Measurements from ENCODE around the gene CTBS.
"Not testable (repeated sequence)": the region's sequence is repeated elsewhere in the genome, so short reads cannot be mapped to it uniquely, and the experiment has no call there.

CTBS gene, protein sequence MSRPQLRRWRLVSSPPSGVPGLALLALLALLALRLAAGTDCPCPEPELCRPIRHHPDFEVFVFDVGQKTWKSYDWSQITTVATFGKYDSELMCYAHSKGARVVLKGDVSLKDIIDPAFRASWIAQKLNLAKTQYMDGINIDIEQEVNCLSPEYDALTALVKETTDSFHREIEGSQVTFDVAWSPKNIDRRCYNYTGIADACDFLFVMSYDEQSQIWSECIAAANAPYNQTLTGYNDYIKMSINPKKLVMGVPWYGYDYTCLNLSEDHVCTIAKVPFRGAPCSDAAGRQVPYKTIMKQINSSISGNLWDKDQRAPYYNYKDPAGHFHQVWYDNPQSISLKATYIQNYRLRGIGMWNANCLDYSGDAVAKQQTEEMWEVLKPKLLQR

GRCh38 chr1:84573967-84574842 is at the start of gene CTBS:
TSS of gene CTBS (minus strand) at chr1:84574440. CDS start at chr1:84574415, 25 bp downstream.
- FAIRE-seq = no peak

GRCh38 chr1:84621553-84621952 is 47.3 kb upstream of the CTBS start:
- no peak for FAIRE-seq

DNA sequence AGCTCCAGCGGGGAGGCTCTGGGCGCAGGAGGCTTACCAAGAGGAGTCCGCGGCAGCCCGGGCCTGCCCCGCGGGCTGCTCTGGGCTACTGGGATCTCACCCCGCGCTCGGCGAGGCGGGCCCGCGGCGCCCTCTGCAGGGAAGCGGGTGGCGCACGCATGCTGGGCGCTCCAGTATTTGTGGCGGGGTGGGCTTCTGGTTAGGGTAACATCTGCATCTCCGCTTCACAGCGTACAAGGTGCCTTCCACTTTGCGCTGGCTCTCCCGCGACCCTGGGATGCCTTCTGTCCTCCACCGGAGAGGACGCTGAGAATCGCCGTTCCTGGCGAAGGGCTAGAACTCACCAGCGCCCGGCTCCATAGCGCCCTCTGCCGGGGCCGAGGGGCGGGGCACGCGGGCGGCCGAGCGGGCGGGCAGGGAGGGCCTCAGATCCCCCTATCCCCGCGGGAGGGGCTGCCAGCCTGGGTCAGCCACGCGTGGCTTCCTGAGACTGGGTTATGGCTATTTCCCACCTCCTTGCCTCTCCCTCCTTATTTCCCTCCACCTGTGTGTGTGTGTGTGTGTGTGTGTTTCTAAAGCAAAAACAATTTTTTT is 46.6 kb upstream of the CTBS start:
- FAIRE-seq = no peak

GRCh38 chr1:84619383-84620102 is 45.3 kb upstream of the CTBS start:
- no peak for FAIRE-seq

GRCh38 chr1:84617349-84617748 is 43.1 kb upstream of the CTBS start:
- no peak for FAIRE-seq

GRCh38 chr1:84615790-84616189 is 41.5 kb upstream of the CTBS start:
- FAIRE-seq = no peak

GRCh38 chr1:84613887-84614286 is 39.6 kb upstream of the CTBS start:
- no peak for FAIRE-seq

- no peak for FAIRE-seq
These were observed 38.8 kb upstream of the CTBS start for GRCh38 chr1:84613026-84613425.

DNA sequence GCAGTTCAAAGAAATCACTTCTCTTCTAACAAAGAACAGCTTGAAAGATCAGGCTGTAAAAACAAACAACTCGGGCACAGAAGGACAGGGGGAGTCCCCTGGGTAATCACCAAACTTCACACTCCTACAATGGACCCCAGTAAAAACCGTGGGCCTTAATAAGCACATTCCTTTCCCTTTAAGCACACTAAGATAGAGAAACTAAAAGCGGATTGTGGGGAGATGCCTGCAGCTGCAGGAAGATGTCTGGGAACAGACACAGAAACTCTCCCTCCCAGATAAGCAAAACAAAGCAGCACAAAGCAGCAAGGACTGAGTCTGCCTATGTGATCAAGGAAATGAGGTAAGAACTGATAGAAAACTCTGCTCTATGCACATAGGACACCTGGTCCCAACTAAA is 37.6 kb upstream of the CTBS start:
- no peak for FAIRE-seq

DNA sequence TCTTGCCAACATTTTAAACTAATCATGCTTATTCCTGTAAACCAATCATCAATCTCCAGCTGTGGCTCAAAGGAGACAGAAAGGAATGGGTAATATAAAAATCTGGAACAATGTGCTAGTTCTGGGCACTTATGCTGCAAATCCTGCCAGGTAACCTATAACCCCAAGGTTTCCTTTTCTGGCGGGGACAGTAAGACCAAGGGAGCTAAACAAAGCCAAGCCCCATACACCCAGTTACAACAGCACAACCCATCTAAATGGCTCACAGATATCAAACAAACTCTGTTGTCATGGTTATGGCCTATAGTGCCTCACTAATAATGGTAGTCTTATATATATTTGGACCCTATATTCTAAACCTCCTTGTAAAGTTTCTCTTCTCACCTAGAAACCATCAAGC is 36.9 kb upstream of the CTBS start:
- FAIRE-seq = no peak

- no peak for FAIRE-seq
These were observed 32.7 kb upstream of the CTBS start for GRCh38 chr1:84606977-84607376.

DNA sequence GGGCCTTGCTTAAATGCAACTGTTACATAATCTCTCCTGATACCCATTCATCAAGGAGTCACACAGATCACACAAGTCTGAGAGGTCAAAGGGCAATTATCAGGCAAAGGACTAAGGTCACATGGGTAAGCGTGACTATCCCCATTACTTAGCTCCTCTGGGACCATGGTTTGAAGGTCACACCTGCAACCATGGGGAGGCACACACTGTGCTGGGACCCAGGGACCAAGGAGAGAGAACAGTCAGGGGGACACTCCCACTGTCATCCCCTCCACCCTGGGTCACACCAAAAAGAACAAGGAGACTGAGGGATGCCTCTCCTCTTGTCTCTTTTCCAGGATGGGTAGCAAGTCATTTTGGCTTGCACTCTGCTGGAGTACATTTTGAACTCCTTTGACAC is 30.9 kb upstream of the CTBS start:
- FAIRE-seq = no peak

DNA sequence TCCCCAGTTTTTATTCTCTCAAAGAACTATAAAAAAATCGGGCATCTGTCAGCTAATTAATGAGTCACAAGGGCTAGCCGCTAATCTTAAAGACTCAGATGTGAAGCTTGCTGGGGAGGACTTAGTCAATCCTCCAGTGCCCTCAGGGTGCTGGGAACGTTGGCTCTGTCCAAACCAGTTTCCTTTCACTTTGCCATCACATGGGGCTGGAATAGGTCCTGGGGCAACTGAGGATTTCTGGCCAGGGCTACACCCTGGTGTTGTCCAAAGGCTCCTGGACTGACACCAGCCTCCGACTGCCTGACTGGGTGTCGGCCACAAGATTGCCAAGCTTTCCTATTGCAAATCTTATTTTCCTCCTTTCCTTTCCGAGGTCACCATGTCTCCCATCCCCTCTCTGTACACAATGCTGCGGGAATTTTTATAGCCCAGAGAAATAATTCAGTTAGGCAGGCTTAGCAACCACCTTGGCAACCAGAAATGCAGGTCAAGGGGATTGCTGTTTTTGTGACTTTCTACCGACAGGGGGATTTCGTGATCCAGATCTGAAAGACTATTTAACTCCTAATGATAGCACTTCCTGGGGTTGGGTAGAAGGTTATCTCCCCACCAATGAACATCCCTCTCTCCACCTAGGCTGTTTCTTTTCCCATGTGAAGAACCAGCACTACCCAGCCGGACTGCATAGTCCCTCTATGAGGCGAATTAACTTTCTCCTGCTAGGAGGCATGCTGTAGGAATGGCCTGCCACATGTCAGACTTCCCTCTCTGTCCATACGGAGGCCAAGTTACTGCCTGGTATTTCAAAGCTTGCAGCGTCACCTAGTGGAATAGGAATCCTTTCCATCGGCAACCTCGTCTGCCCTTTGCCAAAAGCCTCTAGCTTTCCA is 29.9 kb upstream of the CTBS start:
- no peak for FAIRE-seq

DNA sequence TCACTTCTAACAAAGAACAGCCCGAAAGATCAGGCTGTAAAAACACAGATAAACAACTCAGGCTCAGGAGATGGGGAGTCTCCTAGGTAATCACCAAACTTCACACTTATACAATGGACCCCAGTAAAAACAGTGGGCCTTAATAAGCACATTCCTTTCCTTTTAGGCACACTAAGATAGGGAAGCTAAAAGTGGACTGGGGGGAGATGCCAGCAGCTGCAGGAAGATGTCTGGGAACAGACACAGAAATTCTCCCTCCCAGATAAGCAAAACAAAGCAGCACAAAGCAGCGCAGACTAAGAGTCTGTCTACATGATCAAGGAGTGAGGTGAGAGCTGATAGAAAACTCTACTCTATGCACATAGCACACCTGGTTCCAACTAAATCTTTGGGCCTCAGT is 29.0 kb upstream of the CTBS start:
- no peak for FAIRE-seq

- no peak for FAIRE-seq
These were observed 26.6 kb upstream of the CTBS start for GRCh38 chr1:84600796-84601195.

DNA sequence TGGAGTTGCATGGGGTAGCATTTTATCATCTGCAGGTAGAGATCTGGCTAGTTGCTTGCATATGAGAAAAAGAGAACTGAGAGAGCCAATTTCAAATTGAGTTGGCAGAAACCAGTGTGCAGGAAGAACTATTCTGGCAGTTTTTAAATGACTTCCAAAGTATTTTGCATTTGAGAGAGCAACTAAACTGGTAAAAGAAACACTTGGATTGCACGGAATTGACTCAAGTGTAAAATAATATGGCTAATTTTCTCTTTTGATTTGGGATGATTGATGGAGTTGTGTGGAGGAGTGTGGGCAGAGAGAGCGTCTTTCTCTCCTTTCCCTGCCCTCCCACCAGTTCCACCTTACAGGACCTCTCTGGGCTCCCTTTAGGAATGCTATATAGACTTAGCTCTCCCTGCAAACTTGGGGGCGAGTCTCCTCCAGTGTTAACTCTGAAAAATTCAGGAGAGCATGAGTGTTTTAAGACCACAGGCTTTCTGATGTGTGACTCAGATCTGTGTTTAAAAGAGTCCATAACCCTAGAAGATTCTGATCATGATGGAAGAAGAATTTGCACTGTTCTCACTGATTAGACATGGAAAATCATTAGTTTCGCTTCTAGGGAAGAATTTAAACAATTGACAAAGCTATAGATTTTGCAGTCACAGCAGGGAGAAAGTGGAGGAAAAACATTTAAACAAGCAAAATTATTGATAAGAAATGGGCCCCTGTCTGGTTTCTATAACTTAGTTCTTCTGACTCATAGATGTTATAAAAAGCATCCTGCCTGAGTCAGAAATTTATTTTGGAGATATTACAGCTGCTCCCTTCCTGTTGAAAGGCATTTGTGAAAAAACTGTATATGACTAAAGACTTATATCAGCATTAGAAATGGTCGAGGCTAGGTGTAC is 24.9 kb upstream of the CTBS start:
- no peak for FAIRE-seq

GRCh38 chr1:84598418-84598817 is 24.2 kb upstream of the CTBS start:
- FAIRE-seq = no peak

- FAIRE-seq = no peak
These were observed 22.8 kb upstream of the CTBS start for GRCh38 chr1:84597011-84597410.

DNA sequence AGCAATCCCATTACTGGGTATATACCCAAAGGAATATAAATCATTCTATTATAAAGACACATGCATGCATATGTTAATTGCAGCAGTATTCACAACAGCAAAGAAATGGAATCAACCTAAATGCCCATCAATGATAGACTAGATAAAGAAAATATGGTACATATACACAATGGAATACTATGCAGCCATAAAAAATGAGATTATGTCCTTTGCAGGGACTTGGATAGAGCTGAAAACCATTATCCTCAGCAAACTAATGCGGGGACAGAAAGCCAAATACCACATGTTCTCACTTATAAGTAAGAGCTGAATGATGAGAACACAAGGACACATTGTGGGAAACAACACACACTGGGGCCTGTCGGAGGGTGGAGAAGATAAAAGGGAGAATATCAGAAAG is 20.7 kb upstream of the CTBS start:
- FAIRE-seq = not testable (repeated sequence)

DNA sequence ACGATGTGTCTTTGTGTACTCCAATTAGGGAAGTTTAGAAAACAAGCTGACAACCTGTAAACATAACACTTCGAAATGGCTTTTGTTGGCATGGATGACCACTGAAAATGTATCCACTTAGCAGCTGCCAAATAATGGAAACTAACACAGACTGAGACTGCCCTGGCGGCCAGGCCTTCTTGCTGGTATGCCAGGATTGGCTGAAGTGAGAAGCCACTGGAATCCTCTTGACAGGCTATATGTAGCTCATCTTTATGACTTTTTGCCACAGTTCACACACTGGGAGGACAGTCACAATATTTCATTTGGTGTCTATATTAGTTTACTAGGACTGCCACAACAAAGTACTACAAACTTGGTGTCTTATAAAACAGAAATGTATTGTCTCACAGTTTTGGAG is 12.9 kb upstream of the CTBS start:
- FAIRE-seq = no peak

DNA sequence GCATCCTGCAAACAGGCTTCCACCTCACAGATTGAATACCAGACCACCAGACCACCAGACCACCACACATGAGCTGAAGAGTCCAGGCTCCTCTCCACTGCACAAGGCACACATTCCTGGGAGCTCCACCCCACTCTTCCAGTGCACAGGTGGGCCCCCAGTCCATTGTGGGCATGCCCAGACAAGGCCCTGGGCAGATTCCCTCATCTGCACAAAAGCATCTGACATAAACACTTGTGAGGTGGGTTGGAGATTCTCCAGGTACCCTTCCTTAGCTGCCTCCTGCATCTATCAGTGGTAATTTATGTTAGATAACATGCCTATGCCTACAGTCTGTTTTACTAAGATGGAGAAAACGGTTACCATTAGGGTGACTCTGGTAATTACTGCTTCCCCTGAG is 11.6 kb upstream of the CTBS start:
- no peak for FAIRE-seq
